ENCODE results near the gene LANCL3.

DNA sequence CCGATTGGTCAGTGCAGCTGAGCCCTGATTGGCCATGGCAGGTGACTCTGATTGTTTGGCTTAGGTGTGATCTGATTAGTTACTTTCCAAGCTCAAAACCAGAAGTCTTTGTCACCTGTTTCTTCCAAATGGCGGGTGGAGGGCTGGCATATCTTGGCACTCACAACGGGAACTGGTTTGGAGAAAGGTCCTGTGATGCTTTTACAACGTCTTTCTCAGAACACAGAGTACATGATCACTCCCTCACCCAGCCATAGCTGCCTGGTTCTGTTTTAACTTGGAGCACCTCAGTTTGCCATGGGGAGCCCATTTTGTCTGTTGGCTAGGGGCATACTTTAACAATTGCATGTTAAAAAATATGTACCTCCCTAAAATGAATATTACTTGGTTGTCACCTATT lies 101.1 kb downstream of the LANCL3 start:
- TF ChIP-seq, protein P1, sequence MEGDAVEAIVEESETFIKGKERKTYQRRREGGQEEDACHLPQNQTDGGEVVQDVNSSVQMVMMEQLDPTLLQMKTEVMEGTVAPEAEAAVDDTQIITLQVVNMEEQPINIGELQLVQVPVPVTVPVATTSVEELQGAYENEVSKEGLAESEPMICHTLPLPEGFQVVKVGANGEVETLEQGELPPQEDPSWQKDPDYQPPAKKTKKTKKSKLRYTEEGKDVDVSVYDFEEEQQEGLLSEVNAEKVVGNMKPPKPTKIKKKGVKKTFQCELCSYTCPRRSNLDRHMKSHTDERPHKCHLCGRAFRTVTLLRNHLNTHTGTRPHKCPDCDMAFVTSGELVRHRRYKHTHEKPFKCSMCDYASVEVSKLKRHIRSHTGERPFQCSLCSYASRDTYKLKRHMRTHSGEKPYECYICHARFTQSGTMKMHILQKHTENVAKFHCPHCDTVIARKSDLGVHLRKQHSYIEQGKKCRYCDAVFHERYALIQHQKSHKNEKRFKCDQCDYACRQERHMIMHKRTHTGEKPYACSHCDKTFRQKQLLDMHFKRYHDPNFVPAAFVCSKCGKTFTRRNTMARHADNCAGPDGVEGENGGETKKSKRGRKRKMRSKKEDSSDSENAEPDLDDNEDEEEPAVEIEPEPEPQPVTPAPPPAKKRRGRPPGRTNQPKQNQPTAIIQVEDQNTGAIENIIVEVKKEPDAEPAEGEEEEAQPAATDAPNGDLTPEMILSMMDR (IDR thresholded peaks at IDR 0.05) = no peak
- TF ChIP-seq ZFX (IDR thresholded peaks at IDR 0.05; ENCODE audit: borderline replicate concordance) = no peak
